C4-2B (cell line): ENCODE measurements around the gene CAMTA1.

Source experiments
- CTCF ChIP-seq: fragments of 450-650 bp; conservative IDR thresholded peaks from 2 replicates; pipeline ENCODE4 v1.5.1; 2017; ENCODE audit warnings: mild to moderate bottlenecking
- ZFX ChIP-seq: fragments of 450-650 bp; IDR thresholded peaks from 2 replicates; pipeline ENCODE4 v1.6.1; 2017

GRCh38 chr1:7113822-7114221, 328.6 kb downstream of the CAMTA1 start:
- TF ChIP-seq CTCF (no peak), ZFX (no peak)
